GM12878 (cell line): ENCODE measurements around the gene TEDC1.

Experiments used
- BRCA1 ChIP-seq: IDR thresholded peaks from 2 replicates; pipeline ENCODE4 v1.6.1; 2011; ENCODE audit warnings: low read depth, low read length, improper control_type of control experiment
- POLR2AphosphoS5 ChIP-seq: IDR thresholded peaks from 2 replicates; pipeline ENCODE4 v1.6.1; 2011; ENCODE audit warnings: mild to moderate bottlenecking, low read length, inconsistent platforms
- RBBP5 ChIP-seq: fragments of 200-600 bp; sonication (generic); conservative IDR thresholded peaks from 2 replicates; pipeline ENCODE4 v1.6.1; 2016

GRCh38 chr14:105541218-105541875, 50.3 kb downstream of the TEDC1 start:
- TF ChIP-seq BRCA1, result no peak
- TF ChIP-seq POLR2AphosphoS5, result no peak
- TF ChIP-seq RBBP5, result no peak
